Spleen (tissue), 11 donors: Measurements from ENCODE around the gene PTP4A2. TPM values are rescaled to one million over a fixed set of nuclear protein-coding genes. Genes with fewer than 3 reads are reported as not detected.

ENCODE experiments used
- DNase-seq: peaks from one replicate; pipeline ENCODE4 v3.0.0-alpha.2; 2020
- H3K27ac ChIP-seq, 8 donors: fragments of 200-600 bp; sonication (generic) in 7 of 8; 1 replicate in 4 of 8; 2 replicates in 4 of 8; pipeline versions ENCODE4 v1.5.0 to v1.8.0; 2016 to 2021; ENCODE audit warnings: inconsistent platforms in 4 of 8, mild to moderate bottlenecking in 4 of 8, moderate library complexity in 1 of 8
- H3K27me3 ChIP-seq, 7 donors: fragments of 200-600 bp; sonication (generic) in 6 of 7; replicated peaks in 1 of 7; 1 replicate in 4 of 7; 2 replicates in 3 of 7; pipeline versions ENCODE4 v1.5.0 to v1.8.0; 2016 to 2021; ENCODE audit warnings: inconsistent platforms in 3 of 7, mild to moderate bottlenecking in 1 of 7
- H3K36me3 ChIP-seq, 6 donors: fragments of 200-600 bp; sonication (generic) in 5 of 6; 1 replicate in 4 of 6; 2 replicates in 2 of 6; pipeline versions ENCODE4 v1.5.0 to v1.8.0; 2016 to 2021; ENCODE audit warnings: inconsistent platforms in 2 of 6
- H3K4me1 ChIP-seq, 6 donors: fragments of 200-600 bp; sonication (generic) in 5 of 6; 1 replicate in 3 of 6; 2 replicates in 3 of 6; pipeline versions ENCODE4 v1.5.0 to v1.8.0; 2016 to 2021; ENCODE audit warnings: inconsistent platforms in 3 of 6
- H3K4me3 ChIP-seq, 8 donors: fragments of 200-600 bp; sonication (generic) in 7 of 8; 1 replicate in 4 of 8; 2 replicates in 4 of 8; pipeline versions ENCODE4 v1.5.0 to v1.8.0; 2016 to 2021; ENCODE audit warnings: inconsistent platforms in 4 of 8, mild to moderate bottlenecking in 4 of 8, moderate library complexity in 2 of 8
- H3K9me3 ChIP-seq, 8 donors: fragments of 200-600 bp; sonication (generic) in 7 of 8; 1 replicate in 4 of 8; 2 replicates in 4 of 8; pipeline versions ENCODE4 v1.5.0 to v1.8.0; 2016 to 2021; ENCODE audit warnings: inconsistent platforms in 4 of 8
- CTCF ChIP-seq, 11 experiments: fragments of 200-600 bp in 7 of 11; fragments of 450-650 bp in 4 of 11; sonication (generic) in 4 of 11; IDR thresholded peaks in 8 of 11; conservative IDR thresholded peaks in 3 of 11; 1 replicate in 7 of 11; 2 replicates in 4 of 11; pipeline versions ENCODE4 v1.4.0 to v1.8.0; 2016 to 2021; ENCODE audit warnings: antibody characterized with exemption in 11 of 11, inconsistent platforms in 4 of 11, mild to moderate bottlenecking in 1 of 11
- POLR2A ChIP-seq, 3 donors: fragments of 450-650 bp; IDR thresholded peaks; one replicate each; pipeline ENCODE4 v1.5.1; 2017; ENCODE audit warnings: antibody characterized with exemption in 3 of 3, mild to moderate bottlenecking in 1 of 3
- POLR2AphosphoS5 ChIP-seq, 3 donors: sonication (generic); formaldehyde crosslinking; IDR thresholded peaks; one replicate each; pipeline ENCODE4 v1.5.1; 2017; ENCODE audit warnings: antibody characterized with exemption in 3 of 3
- WGBS, 5 donors: extraction: QIAGEN DNeasy Blood & Tissue Kit in 3 of 5; methylation state at CpG; one replicate each; pipeline versions ENCODE4 v1.1.5 to v1.1.7; 2013 to 2018; 5-methylcytosine and 5-hydroxymethylcytosine counted together
- intact Hi-C: fragments of 100-400 bp; cut with DNase I; formaldehyde crosslinking; loops from one replicate; pipeline ENCODE4 v1.15.0; 2023; ENCODE audit warnings: low total_unique reads
- polyA plus RNA-seq, 3 donors: library from polyadenylated mRNA; stranded (reverse); fragments of 200-250 nt; gene quantifications; one replicate each; pipeline ENCODE4 v1.2.1, GENCODE V29; 2013
- total RNA-seq, 7 donors: library from RNA; depleted of rRNA in 3 of 7; stranded (reverse); fragments of >200 nt in 3 of 7; fragmentation: NEBNext Ultra II Directional in 4 of 7; extraction: Animal tissue kit (Norgen Biotek cat#: 25700) in 4 of 7; gene quantifications; one replicate each; pipeline versions ENCODE4 v1.1.0 to v1.2.1, GENCODE V29; 2016 to 2021
- donor health status: healthy with polysubstance abuse.
- donor health status: DM: no; HTN: no; CAD: no; lungs with moderate emphysema.
- donor health status: DM: no; HTN: no; CAD: no.
- donor health status: Bipolar disorder and iron deficiency.
- donor health status: healthy.
- donor health status: DM: no; HTN: no; CAD: no.
- donor health status: DM: yes; HTN: yes; CAD: no.

Gene PTP4A2
- total and polyA plus RNA-seq, 10 donors = 72.9 to 300 (median 246) TPM

- H3K36me3 ChIP-seq = no peaks in the 10 kb centered on the region
- peak; percentile 32 for DNase-seq
- no peaks in the 10 kb centered on the region for H3K9me3 ChIP-seq
- intact Hi-C loops = no loop called here
- H3K27ac ChIP-seq = no peak overlapping the region
- 80 to 87% (median 83%) methylated on average over 4 of the region's 4 CpGs for WGBS, 5 donors
- H3K4me3 ChIP-seq = no peak overlapping the region
- no peaks in the 10 kb centered on the region for H3K27me3 ChIP-seq
- TF ChIP-seq POLR2AphosphoS5 (IDR thresholded peaks at IDR 0.05) = no peak
- TF ChIP-seq POLR2A (IDR thresholded peaks at IDR 0.05) = no peak
- TF ChIP-seq CTCF (IDR thresholded peaks at IDR 0.05 in 8 of 11, conservative IDR thresholded peaks at IDR 0.05 in 3 of 11) = no peak
- H3K4me1 ChIP-seq = peaks cover 19 to 36% (median 26%) of the 10 kb centered on the region in 6 donors
These were observed 40.8 kb upstream of the PTP4A2 start for GRCh38 chr1:31978843-31979400.

- intact Hi-C loops = no loop called here
- H3K27me3 ChIP-seq = no peaks in the 10 kb centered on the region
- WGBS, 5 donors = 57 to 77% (median 67%) methylated on average over 6 of the region's 6 CpGs
- peaks cover 19 to 23% (median 22%) of the 10 kb centered on the region in 6 donors for H3K4me1 ChIP-seq
- no peak overlapping the region for H3K27ac ChIP-seq
- H3K9me3 ChIP-seq = no peaks in the 10 kb centered on the region
- peak; percentile 38 for DNase-seq
- H3K4me3 ChIP-seq = no peak overlapping the region
- no peaks in the 10 kb centered on the region for H3K36me3 ChIP-seq
- TF ChIP-seq CTCF (IDR thresholded peaks at IDR 0.05 in 8 of 11, conservative IDR thresholded peaks at IDR 0.05 in 3 of 11) = peak in 1 of 11 experiments; percentile 18
- no peak for TF ChIP-seq POLR2AphosphoS5 (IDR thresholded peaks at IDR 0.05)
- TF ChIP-seq POLR2A (IDR thresholded peaks at IDR 0.05) = no peak
These were observed 39.4 kb upstream of the PTP4A2 start for GRCh38 chr1:31977385-31978131.

- H3K36me3 ChIP-seq = no peaks in the 10 kb centered on the region
- H3K27ac ChIP-seq = no peak overlapping the region
- H3K4me3 ChIP-seq = no peak overlapping the region
- peaks cover 10 to 12% (median 10%) of the 10 kb centered on the region in 6 donors for H3K4me1 ChIP-seq
- no peaks in the 10 kb centered on the region for H3K9me3 ChIP-seq
- WGBS, 5 donors = 90 to 100% (median 94%) methylated on average over 1 of the region's 1 CpG
- no peak for TF ChIP-seq CTCF (IDR thresholded peaks at IDR 0.05 in 8 of 11, conservative IDR thresholded peaks at IDR 0.05 in 3 of 11)
- TF ChIP-seq POLR2A (IDR thresholded peaks at IDR 0.05) = no peak
- TF ChIP-seq POLR2AphosphoS5 (IDR thresholded peaks at IDR 0.05) = no peak
- no peaks in the 10 kb centered on the region for H3K27me3 ChIP-seq
- DNase-seq = no peak
- intact Hi-C loops = no loop called here
These were observed 38.2 kb upstream of the PTP4A2 start for GRCh38 chr1:31976401-31976800.

GRCh38 chr1:31970873-31971272 lies 32.7 kb upstream of the PTP4A2 start:
- TF ChIP-seq POLR2A (IDR thresholded peaks at IDR 0.05) (no peak), CTCF (IDR thresholded peaks at IDR 0.05 in 8 of 11, conservative IDR thresholded peaks at IDR 0.05 in 3 of 11) (no peak), POLR2AphosphoS5 (IDR thresholded peaks at IDR 0.05) (no peak)
- Histone ChIP-seq H3K27me3 (no peaks in the 10 kb centered on the region), H3K9me3 (no peaks in the 10 kb centered on the region), H3K4me3 (no peak overlapping the region), H3K4me1 (no peaks in the 10 kb centered on the region), H3K27ac (no peak overlapping the region), H3K36me3 (no peaks in the 10 kb centered on the region)
- intact Hi-C loops = no loop called here
- no peak for DNase-seq
- WGBS, 5 donors = 86 to 93% (median 87%) methylated on average over 3 of the region's 3 CpGs
